Dedifferentiated amniotic fluid mesenchymal stem cell (primary cell): ENCODE results near the gene RAB10.
"Not testable (repeated sequence)": the region's sequence is repeated elsewhere in the genome, so short reads cannot be mapped to it uniquely, and the experiment has no call there.

Experiments used
- DNase-seq: peaks from one replicate; pipeline ENCODE4 v3.0.0-alpha.2; 2016; ENCODE audit errors: extremely low spot score

Gene RAB10

GRCh38 chr2:26033818-26034636, at the start of gene RAB10:
TSS of gene RAB10 (plus strand) at chr2:26034084. CDS start at chr2:26034609, 525 bp downstream.
- DNase-seq, result peak; percentile 96

GRCh38 chr2:25988134-25988533, 45.8 kb upstream of the RAB10 start:
- DNase-seq, result no peak

GRCh38 chr2:25989154-25989553, 44.7 kb upstream of the RAB10 start:
- no peak for DNase-seq

DNA sequence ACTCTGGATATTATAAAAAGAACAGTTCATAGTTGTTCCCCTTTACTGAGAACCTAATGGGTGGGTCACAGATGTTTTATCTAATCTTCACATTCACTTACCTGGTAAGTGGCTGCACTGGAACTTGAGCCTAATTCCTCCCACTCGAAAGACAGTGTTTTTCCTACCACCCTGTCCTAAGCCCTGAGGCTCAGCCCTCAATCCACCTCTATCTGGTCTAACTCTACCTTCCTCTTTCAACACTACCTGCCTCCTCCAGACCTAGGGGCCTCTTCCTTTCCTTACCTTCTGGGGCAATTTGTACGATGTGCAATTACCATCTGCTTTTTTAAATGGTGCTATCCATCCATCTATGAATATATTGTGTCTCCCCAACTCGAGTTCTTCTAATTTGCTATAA, 41.9 kb upstream of the RAB10 start:
- no peak for DNase-seq

DNA sequence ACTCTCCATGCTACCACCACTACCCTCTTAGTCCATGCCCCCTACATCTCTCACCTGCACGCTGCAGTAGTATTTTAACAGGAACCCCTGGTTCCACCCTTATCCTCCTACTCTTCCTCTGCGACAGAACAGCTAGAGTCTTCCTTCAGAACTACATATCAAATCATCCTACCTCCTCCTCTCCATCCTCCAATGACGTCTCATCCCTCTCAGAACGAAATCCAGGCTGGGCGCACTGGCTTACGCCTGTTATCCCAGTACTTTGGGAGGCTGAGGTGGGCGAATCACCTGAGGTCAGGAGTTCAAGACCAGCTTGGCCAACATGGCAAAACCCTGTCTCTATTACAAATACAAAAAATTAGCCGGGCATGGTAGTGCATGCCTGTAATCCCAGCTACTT, 41.3 kb upstream of the RAB10 start:
- DNase-seq, result no peak

- no peak for DNase-seq
Measured at GRCh38 chr2:25993049-25993448, 40.8 kb upstream of the RAB10 start.

GRCh38 chr2:25994509-25994908, 39.4 kb upstream of the RAB10 start:
- no peak for DNase-seq

DNA sequence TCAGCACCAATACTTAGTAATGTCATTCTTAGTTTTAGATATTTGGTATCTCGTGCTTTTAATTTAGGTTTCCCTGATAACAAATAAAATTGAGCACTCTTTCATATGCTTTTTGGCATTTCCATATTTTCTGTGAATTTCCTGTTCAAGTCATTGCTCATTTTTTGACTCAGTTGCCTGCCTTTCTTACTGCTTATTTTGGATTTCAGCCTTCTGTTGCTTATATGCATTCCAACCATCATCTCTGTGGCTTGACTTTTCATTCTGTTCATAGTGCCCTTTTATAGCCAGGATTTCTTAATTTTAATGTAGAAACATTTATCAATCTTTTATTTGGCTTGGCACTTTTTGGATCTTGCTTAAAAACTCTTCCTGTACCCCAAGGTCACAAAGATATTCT, 37.0 kb upstream of the RAB10 start:
- no peak for DNase-seq

GRCh38 chr2:25998816-25999383, 35.0 kb upstream of the RAB10 start:
- DNase-seq, result not testable (repeated sequence)

- not testable (repeated sequence) for DNase-seq
Measured at GRCh38 chr2:25999406-25999805, 34.5 kb upstream of the RAB10 start.

DNA sequence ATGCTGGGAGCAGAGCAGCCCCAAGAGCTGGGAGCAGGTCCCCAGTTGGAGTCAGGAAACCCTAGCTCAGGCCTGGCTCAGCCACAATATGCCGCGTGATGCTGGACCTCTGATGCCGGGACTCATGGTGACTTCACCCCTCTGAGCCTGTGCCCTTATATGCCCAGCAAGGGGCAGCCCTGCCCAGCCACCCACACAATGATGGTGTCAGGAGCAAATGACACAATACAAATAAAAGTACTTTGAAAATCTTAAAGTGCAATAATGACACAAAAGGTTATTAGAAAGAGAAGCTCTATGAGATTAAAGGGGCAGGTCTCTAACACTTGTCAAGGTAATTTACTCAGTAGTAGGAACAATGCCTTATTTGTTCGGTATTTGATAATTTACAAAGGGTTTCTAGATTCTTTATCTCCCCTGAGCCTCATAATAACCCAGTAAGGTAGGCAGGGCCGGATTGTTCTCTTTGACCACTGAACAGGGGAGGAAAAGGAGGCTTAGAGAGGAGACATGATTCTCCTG, 33.3 kb upstream of the RAB10 start:
- no peak for DNase-seq

GRCh38 chr2:26001743-26002351, 32.0 kb upstream of the RAB10 start:
- no peak for DNase-seq

DNA sequence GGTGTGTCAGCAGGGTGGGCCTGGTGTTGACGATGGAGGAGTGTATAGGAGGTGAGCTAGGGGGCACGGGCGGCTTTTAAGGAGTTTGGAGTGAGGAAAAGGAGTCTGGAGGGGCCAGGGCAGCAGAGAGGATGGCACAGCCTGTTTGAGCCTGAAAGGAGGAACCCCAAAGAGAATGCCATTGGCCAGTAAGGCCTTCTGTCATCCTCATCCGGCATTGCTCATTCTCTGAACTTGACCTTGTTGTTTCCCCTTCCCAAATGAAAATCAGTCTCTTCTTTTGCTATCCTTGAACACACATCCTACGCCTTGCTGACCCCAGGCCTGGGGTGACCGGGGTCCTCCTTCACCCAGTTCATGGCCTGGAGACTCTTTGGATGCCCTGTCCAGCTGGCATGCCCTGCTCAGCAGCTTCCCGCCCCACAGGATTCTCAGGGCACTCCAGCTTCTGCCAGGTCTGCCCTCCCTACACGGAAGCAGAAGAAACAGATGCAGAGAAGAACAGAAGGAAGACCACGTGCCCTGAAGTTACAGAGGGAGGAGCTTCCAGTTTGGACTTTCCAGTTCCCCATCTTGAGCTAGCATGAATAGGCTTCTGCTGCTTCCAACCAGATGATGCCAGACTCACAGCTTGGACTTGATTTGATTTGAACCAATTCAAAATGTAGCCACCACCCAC, 31.1 kb upstream of the RAB10 start:
- DNase-seq, result no peak

DNA sequence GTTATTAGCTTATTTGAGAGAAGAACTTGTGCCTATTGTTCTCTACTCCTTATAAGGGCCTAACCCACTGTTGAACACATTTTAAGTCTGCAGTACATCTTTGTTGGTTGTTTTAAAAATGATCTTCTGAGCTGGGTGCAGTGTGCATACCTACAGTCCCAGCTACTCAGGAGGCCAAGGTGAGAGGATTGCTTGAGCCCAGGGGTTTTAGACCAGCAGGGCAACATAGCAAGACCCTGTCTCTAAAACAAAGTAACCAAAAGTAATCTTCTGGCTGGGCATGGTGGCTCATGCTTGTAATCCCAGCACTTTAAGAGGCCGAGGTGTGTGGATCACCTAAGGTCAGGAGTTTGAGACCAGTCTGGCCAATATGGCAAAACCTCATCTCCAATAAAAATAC, 25.8 kb upstream of the RAB10 start:
- DNase-seq, result no peak

- DNase-seq, result no peak
Measured at GRCh38 chr2:26008851-26009566, 24.9 kb upstream of the RAB10 start.

- no peak for DNase-seq
Measured at GRCh38 chr2:26009567-26009963, 24.3 kb upstream of the RAB10 start.

DNA sequence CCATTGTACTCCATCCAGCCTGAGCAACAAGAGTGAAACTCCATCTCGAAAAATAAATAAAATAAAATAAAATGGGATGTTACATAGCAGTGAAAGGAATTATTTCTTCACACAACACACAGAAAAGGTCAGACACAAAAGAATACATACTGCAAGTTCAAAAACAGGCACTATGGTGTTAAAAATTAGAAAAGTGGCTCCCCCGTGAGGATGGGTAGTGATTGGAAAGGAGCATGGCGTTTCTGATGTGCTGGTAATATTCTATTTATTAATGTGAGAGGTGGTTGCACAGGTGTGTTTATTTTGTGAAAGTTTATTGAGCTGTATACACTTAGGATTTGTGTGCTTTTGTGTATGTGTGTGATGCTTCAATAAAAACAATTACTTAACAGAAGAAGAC, 22.9 kb upstream of the RAB10 start:
- DNase-seq, result no peak

DNA sequence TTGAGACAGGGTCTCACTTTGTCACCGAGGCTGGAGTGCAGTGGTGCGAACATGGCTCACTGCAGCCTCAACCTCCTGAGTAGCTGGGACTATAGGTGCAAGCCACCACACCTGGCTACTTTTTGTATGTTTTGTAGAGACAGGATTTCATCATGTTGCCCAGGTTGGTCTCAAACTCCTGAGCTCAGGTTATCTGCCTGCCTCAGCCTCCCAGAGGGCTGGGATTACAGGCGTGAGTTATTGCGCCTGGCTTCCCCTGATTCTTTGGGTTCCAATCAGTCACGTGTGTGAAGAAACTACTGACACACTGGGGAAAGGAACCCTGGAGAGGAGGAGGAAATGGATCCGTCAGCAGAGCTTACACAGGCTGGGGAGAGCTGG, 22.3 kb upstream of the RAB10 start:
- no peak for DNase-seq

DNA sequence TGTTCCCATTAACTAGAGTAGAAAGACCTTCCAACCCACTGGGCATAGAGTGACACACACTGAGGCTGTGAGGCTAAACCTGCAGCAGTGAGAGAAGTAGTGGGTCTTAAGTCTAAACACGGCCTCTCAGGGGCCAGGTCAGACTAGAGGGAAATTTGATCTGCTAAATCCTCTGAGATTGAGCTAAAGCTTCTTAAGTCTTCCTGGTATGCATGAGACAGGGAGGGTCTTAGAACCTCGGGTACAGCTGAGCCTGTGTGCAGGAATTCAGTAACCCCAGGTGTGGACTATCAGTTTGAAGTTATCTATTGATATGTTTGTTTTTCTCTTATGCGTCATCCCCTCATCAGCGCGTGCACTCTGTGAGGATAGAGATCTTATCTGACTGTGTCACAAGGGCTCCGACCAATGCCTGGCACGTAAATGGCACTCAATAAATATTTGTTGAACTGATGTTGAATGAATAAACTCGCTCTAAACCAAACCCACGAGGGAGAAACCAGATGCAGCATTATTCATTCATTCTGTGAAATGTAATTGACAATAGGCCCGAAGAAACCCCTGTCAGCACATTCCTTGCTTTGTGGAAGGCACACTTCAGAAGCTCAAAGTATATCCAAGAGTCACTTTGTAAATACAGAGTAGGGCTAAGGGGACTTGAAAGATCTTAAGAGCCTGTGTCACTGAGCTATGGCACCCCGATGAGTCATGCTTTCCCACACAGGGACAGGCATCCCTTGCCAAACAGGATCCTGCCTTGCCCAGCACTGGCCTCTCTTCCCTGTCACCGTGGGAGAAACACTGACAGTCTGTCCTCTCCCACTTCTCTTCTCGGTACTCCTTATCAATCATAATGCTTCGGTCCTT, 21.7 kb upstream of the RAB10 start:
- DNase-seq, result no peak

DNA sequence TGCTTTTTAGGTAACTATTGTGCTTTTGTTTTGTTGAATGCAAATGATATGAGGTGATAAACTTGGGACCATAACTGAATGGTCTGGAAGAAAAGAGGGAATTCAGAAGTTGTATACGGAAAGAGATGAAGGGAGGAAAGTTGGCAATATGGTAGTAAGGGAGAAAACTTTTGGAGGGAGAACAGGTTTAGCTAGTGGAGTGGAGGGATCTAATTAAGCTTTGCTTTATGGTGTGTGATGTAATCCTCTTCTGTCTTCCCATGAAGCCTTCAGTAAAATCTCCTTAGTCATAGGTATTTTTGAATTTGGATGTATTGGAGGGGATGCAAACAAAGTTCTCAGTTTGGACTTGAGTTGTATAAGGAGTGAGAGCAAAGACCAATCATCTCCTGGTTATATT, 20.2 kb upstream of the RAB10 start:
- no peak for DNase-seq
